22Rv1 (cell line): ENCODE data around the gene ZNF710.

ENCODE experiments used
- H3K27ac ChIP-seq: fragments of 450-650 bp; 2 replicates; pipeline ENCODE4 v1.5.1; 2017
- CTCF ChIP-seq: fragments of 450-650 bp; IDR thresholded peaks from 2 replicates; pipeline ENCODE4 v1.5.1; 2017; ENCODE audit warnings: mild to moderate bottlenecking
- ZFX ChIP-seq: fragments of 450-650 bp; IDR thresholded peaks from 2 replicates; pipeline ENCODE4 v1.6.1; 2017; ENCODE audit warnings: antibody characterized with exemption, borderline replicate concordance

Gene ZNF710

GRCh38 chr15:90049030-90049429 lies 47.9 kb downstream of the ZNF710 start:
- no peak overlapping the region for H3K27ac ChIP-seq
- TF ChIP-seq ZFX (no peak), CTCF (no peak)

GRCh38 chr15:90049666-90050604 lies 48.8 kb downstream of the ZNF710 start:
- no peak overlapping the region for H3K27ac ChIP-seq
- TF ChIP-seq ZFX, result no peak
- TF ChIP-seq CTCF, result no peak

GRCh38 chr15:90051874-90052273 lies 50.8 kb downstream of the ZNF710 start:
- H3K27ac ChIP-seq, result no peak overlapping the region
- TF ChIP-seq CTCF, result no peak
- TF ChIP-seq ZFX, result no peak

- H3K27ac ChIP-seq, result no peak overlapping the region
- TF ChIP-seq ZFX (no peak), CTCF (no peak)
Observed at GRCh38 chr15:90053685-90054466, 52.8 kb downstream of the ZNF710 start.

GRCh38 chr15:90054618-90055097 lies 53.5 kb downstream of the ZNF710 start:
- no peak overlapping the region for H3K27ac ChIP-seq
- TF ChIP-seq CTCF, result no peak
- TF ChIP-seq ZFX, result no peak

GRCh38 chr15:90055182-90055581 lies 54.1 kb downstream of the ZNF710 start:
- no peak overlapping the region for H3K27ac ChIP-seq
- TF ChIP-seq CTCF (no peak), ZFX (no peak)
